Fibroblast of skin of left biceps (primary cell): ENCODE results near the gene EFNB2.

Experiments used
- DNase-seq, 2 experiments: peaks; one replicate each; pipeline ENCODE4 v3.0.0-alpha.2; 2013; ENCODE audit warnings: low read depth in 2 of 2

Gene EFNB2

GRCh38 chr13:106453101-106453500, 82.4 kb downstream of the EFNB2 start:
- no peak for DNase-seq

GRCh38 chr13:106450991-106451390, 84.5 kb downstream of the EFNB2 start:
- DNase-seq = no peak

GRCh38 chr13:106449096-106449495, 86.4 kb downstream of the EFNB2 start:
- DNase-seq = no peak

DNA sequence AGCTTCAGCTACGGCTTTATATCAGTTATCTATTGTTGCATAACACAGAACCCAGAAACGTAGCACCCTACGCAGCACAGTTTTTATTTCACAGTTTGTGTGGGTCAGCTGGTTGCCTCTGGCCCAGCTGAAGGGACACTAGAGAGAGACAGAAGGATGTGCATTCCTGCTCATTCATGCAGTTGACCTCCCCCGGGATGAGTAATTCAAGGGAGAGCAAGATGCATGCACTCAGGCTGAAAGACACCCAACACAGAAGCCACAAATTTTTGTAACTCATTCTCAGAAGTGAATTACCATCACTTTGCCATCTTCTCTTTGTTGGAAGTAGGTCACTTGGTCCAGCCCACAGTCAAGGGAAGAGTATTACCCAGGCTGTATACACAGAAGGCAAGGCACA, 89.5 kb downstream of the EFNB2 start:
- no peak for DNase-seq

- no peak for DNase-seq
Measured at GRCh38 chr13:106443607-106444322, 91.7 kb downstream of the EFNB2 start.

- DNase-seq = no peak
Measured at GRCh38 chr13:106440866-106441265, 94.6 kb downstream of the EFNB2 start.
